Measurements from ENCODE around the gene TRPT1. TPM values are rescaled to one million over a fixed set of nuclear protein-coding genes. Genes with fewer than 3 reads are reported as not detected.
A peak's percentile ranks its signal among the peaks of the same experiment; 100 is the strongest.

The TRPT1 gene
- total RNA-seq, 1 donor from 2014 or later: 22.4 TPM

DNA sequence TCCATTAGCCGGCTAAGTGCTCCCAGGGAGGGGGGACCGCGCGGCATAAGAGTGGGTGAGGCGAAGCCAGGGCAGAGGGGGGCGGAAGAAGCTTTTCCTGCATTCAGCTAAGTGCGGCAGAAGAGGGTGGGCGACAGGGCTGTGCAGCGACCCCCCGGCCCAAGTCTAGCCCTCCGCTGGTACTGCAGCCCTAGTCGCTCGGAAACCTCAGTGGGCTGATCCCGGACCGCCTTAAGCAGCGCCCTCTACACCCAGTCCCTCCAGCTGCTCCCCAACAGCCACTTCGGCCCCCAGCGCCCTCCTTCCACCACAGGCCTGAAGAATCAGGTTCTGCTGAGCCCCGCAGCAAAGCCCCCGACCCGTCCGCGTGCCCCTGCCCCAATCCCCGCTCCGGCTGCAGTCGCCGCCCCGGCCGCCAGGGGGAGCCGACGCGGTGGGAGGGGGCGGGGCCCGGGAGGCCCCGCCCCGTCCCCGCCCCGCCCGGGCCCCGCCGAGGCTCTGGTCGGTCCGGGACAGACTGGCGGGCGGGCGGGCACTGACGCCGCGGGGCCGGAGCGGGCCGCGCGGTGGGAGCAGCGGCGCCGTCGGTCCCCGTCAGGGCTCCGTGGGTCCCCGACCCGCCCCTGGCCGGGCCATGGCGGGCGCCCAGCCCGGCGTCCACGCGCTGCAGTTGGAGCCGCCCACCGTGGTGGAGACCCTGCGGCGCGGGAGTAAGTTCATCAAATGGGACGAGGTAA is 25.2 kb upstream of the TRPT1 start, which contains the start of gene PLCB3:
Gene PLCB3, plus strand, starts transcription at position 515 of the 737 bp plus-strand sequence. Its CDS starts 120 bp downstream, at position 635.
- peak; percentile 77 for ATAC-seq
- Histone ChIP-seq H3K27me3 (no peaks in the 10 kb centered on the region), H3K36me3 (peaks cover 14% of the 10 kb centered on the region), H3K4me1 (peaks cover 26% of the 10 kb centered on the region), H3K4me3 (peak within 1 kb of the TSS; percentile 89), H3K27ac (peak within 1 kb of the TSS; percentile 72), H3K9me3 (no peaks in the 10 kb centered on the region)
- peak; percentile 82 for DNase-seq
- intact Hi-C loops (cut with DNase I): no loop called here
- TF ChIP-seq, protein P1, sequence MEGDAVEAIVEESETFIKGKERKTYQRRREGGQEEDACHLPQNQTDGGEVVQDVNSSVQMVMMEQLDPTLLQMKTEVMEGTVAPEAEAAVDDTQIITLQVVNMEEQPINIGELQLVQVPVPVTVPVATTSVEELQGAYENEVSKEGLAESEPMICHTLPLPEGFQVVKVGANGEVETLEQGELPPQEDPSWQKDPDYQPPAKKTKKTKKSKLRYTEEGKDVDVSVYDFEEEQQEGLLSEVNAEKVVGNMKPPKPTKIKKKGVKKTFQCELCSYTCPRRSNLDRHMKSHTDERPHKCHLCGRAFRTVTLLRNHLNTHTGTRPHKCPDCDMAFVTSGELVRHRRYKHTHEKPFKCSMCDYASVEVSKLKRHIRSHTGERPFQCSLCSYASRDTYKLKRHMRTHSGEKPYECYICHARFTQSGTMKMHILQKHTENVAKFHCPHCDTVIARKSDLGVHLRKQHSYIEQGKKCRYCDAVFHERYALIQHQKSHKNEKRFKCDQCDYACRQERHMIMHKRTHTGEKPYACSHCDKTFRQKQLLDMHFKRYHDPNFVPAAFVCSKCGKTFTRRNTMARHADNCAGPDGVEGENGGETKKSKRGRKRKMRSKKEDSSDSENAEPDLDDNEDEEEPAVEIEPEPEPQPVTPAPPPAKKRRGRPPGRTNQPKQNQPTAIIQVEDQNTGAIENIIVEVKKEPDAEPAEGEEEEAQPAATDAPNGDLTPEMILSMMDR (IDR thresholded peaks at IDR 0.05): peak; percentile 66

DNA sequence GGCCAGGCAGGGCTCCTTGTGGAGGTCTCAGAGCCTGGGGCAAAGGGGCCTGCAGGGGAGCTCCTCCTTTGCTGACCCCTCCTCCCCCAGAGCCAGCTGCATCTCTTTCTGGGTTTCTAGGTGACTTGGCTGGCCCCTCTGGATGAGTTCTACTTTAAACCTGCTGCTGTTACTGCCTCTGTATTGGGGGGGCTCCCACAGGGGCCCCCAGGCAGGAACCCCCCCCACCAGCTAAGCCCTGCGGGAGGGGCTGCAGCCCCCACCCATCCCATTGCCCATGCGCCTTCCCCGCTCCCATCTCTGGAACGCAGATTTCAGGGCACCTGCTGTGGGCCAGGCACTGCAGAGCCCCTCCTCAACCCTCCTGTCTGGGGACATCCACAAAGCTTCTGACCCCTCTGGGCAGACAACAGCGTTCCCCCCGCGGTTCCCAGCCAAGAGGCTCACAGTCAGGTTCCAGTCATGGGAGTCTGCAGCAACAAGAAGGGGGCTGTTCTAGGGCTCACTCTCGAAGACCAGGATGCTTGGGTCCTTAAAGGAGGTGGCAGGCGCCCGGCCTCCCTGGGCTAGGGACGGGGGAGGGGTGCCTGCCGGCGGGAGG is 24.5 kb upstream of the TRPT1 start:
- intact Hi-C loops (cut with DNase I): no loop called here
- ATAC-seq (no peak), DNase-seq (no peak)
- Histone ChIP-seq H3K4me3 (peak overlapping the region; percentile 89), H3K9me3 (no peaks in the 10 kb centered on the region), H3K27me3 (no peaks in the 10 kb centered on the region), H3K36me3 (peaks cover 12% of the 10 kb centered on the region), H3K27ac (no peak overlapping the region), H3K4me1 (peaks cover 26% of the 10 kb centered on the region)
- TF ChIP-seq, protein P1 (IDR thresholded peaks at IDR 0.05): no peak

DNA sequence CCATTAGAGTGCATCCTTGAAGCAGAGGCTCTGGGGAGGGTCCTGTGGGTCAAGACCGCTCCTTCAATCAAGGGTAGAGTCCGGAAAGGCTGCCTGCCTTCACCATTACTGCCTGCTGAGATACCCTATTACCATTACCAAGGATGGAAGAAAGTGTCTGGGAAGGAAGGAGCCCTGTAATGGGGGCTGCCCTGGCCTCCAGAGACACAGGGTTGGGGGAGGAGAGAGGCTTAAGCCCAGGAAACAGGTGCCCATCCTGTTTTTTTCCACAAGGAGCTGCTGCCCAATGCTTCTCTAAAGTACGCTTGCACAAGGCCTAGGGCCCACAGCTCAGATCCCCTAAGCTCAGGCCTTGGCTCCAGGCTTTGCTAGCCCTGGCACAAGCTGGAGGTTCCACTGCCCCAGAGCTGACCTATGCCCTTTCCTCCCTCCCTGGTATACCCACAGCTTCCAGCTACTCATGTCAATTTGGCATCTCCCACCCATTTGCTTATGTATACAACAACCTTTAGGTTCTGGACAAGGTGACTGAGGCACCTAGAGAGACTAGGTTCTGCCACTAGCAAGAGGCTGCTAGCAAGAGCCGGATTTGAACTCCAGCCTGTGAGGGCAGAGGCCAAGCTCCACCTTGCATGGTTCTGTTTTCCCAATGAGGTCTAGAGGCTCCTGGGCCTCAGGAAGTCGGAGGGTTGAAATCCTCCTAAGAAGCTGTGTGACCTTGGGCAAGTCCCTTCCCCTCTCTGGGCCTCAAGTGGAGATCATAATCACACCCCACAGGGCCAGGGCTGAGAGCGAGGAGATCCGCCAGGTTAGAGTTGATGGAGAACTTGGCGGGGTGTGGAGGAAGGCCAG is 23.8 kb upstream of the TRPT1 start:
- TF ChIP-seq, protein P1 (IDR thresholded peaks at IDR 0.05): no peak
- Histone ChIP-seq H3K4me3 (no peak overlapping the region), H3K27me3 (no peaks in the 10 kb centered on the region), H3K27ac (no peak overlapping the region), H3K9me3 (no peaks in the 10 kb centered on the region), H3K4me1 (peaks cover 31% of the 10 kb centered on the region), H3K36me3 (peaks cover 6% of the 10 kb centered on the region)
- intact Hi-C loops (cut with DNase I): no loop called here
- ATAC-seq: no peak
- no peak for DNase-seq

DNA sequence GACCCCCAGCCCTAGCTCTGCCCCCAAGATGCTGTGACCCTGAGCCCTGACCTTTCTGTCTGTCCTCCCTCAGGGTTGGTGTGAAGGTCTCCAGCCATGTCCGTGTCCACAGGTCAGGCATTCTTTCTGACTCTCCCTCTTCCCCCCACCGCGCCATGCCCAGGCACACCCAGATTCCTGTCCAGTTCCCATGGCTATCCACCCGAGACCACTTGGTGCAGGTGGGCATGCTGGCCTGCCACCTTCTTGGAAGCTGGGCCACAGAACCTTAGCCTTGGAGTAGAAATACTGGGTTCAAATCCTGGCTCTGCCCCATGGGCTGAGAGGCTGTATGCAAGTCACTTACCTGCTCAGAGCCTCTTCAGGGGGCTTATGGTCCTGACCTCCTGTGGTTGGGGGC is 23.1 kb upstream of the TRPT1 start:
- Histone ChIP-seq H3K27ac (no peak overlapping the region), H3K4me3 (no peak overlapping the region), H3K27me3 (no peaks in the 10 kb centered on the region), H3K4me1 (peaks cover 31% of the 10 kb centered on the region), H3K36me3 (peaks cover 2% of the 10 kb centered on the region), H3K9me3 (no peaks in the 10 kb centered on the region)
- intact Hi-C loops (cut with DNase I): no loop called here
- TF ChIP-seq, protein P1 (IDR thresholded peaks at IDR 0.05): no peak
- DNase-seq (no peak), ATAC-seq (no peak)

DNA sequence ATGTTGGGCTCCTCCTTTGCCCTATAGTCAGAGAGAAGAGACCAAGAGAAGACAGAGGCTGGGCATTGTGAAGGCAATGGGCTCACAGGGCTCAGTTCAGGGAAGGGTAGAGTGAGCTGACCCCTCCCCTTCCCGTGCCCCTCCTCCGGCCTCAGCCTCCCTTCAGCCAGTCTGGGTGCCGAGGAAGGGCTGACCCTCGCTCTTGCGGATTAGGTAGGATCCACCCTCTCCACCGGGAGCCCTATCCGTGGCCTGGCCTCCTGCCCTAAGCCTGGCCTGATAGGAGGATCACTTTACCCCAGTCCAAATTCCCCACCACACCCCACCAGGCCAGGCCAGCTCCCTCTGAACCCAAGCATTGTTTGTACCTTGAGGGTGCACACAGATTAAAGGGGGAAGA is 22.6 kb upstream of the TRPT1 start:
- no peaks in the 10 kb centered on the region for H3K9me3 ChIP-seq
- H3K36me3 ChIP-seq: peaks cover 6% of the 10 kb centered on the region
- DNase-seq (no peak), ATAC-seq (no peak)
- no peaks in the 10 kb centered on the region for H3K27me3 ChIP-seq
- H3K27ac ChIP-seq: no peak overlapping the region
- TF ChIP-seq, protein P1 (IDR thresholded peaks at IDR 0.05): no peak
- H3K4me1 ChIP-seq: peaks cover 27% of the 10 kb centered on the region
- intact Hi-C loops (cut with DNase I): no loop called here
- H3K4me3 ChIP-seq: no peak overlapping the region
